H1 (cell line): ENCODE data around the gene POMT2. TPM values are rescaled to one million over a fixed set of nuclear protein-coding genes. Genes with fewer than 3 reads are reported as not detected.

Experiments
- CTCF ChIA-PET: fragments of 300-600 bp; sonication (Branson Sonifier 250); formaldehyde crosslinking; loops from one replicate; lab custom pipeline; 2021; ENCODE audit not compliant: partially characterized antibody; lab: Charles Lee
- POLR2A ChIA-PET: fragments of 300-600 bp; sonication (Branson Sonifier 250); formaldehyde crosslinking; loops from one replicate; lab custom pipeline; 2021; ENCODE audit warnings: inconsistent platforms; ENCODE audit not compliant: partially characterized antibody; lab: Charles Lee
- DNase-seq, 2 experiments: peaks; one replicate each; pipeline versions ENCODE4 v3.0.0 to v3.0.0-alpha.2; 2010 to 2022; ENCODE audit warnings: low spot score in 2 of 2, low read depth in 1 of 2, mixed read lengths in 1 of 2
- FAIRE-seq: peaks from 2 replicates; lab custom pipeline; 2011; peaks lifted over from hg19 to GRCh38; lab: Jason Lieb, UNC
- H2AFZ ChIP-seq: 2 replicates; pipeline ENCODE4 v1.8.1; 2012; ENCODE audit warnings: low read length, inconsistent platforms
- H2AK5ac ChIP-seq: 2 replicates; pipeline ENCODE4 v1.6.1; 2013; ENCODE audit warnings: low read depth, low read length
- H2BK120ac ChIP-seq: replicated peaks from 2 replicates; pipeline ENCODE3; 2013; ENCODE audit warnings: low read depth, low read length, inconsistent platforms
- H2BK12ac ChIP-seq: 2 replicates; pipeline ENCODE4 v1.6.1; 2013; ENCODE audit warnings: low read depth, low read length
- H2BK15ac ChIP-seq: 2 replicates; pipeline ENCODE4 v1.6.1; 2013; ENCODE audit warnings: low read length
- H2BK20ac ChIP-seq: 2 replicates; pipeline ENCODE4 v1.6.1; 2013; ENCODE audit warnings: low read length
- H2BK5ac ChIP-seq: 2 replicates; pipeline ENCODE4 v1.6.1; 2013; ENCODE audit warnings: low read depth, low read length
- H3K14ac ChIP-seq: 2 replicates; pipeline ENCODE4 v1.6.1; 2013; ENCODE audit warnings: inconsistent platforms; ENCODE audit not compliant: insufficient read length
- H3K18ac ChIP-seq: 2 replicates; pipeline ENCODE4 v1.6.1; 2013; ENCODE audit warnings: low read length; ENCODE audit errors: extremely low read depth
- H3K23ac ChIP-seq: 2 replicates; pipeline ENCODE4 v1.6.1; 2013; ENCODE audit warnings: inconsistent platforms; ENCODE audit not compliant: insufficient read length
- H3K23me2 ChIP-seq: 2 replicates; pipeline ENCODE4 v1.6.1; 2013; ENCODE audit warnings: low read depth, low read length
- H3K27ac ChIP-seq: 2 replicates; pipeline ENCODE4 v1.6.1; 2011; ENCODE audit warnings: low read depth, low read length, inconsistent platforms
- H3K27me3 ChIP-seq, 4 experiments: replicated peaks in 1 of 4; 1 replicate in 1 of 4; 2 replicates in 3 of 4; pipeline versions ENCODE4 v1.6.1 to v1.8.1; 2011 to 2013; ENCODE audit warnings: low read length in 3 of 4, mild to moderate bottlenecking in 3 of 4, inconsistent platforms in 2 of 4, mixed read lengths in 2 of 4, moderate library complexity in 1 of 4; ENCODE audit not compliant: control insufficient read depth in 3 of 4, insufficient read depth in 3 of 4; ENCODE audit errors: extremely low read depth in 1 of 4
- H3K36me3 ChIP-seq, 4 experiments: 2 replicates each; pipeline versions ENCODE4 v1.6.1 to v1.8.1; 2011 to 2013; ENCODE audit warnings: mild to moderate bottlenecking in 4 of 4, low read length in 3 of 4, moderate library complexity in 2 of 4, control low read depth in 1 of 4, inconsistent platforms in 1 of 4; ENCODE audit not compliant: insufficient read depth in 4 of 4, control insufficient read depth in 2 of 4
- H3K4ac ChIP-seq: replicated peaks from 2 replicates; pipeline ENCODE3; 2013; ENCODE audit warnings: low read length, low read depth, mixed read lengths, inconsistent platforms; ENCODE audit not compliant: insufficient read length
- H3K4me1 ChIP-seq, 4 experiments: replicated peaks in 1 of 4; 1 replicate in 1 of 4; 2 replicates in 3 of 4; pipeline versions ENCODE4 v1.6.1 to v1.8.1; 2011 to 2013; ENCODE audit warnings: low read length in 3 of 4, inconsistent platforms in 2 of 4, mixed read lengths in 1 of 4; ENCODE audit not compliant: insufficient read depth in 4 of 4, control insufficient read depth in 3 of 4
- H3K4me2 ChIP-seq, 2 experiments: 2 replicates each; pipeline versions ENCODE4 v1.6.1 to v1.8.1; 2011 to 2013; ENCODE audit warnings: low read depth in 2 of 2, low read length in 2 of 2, control low read depth in 1 of 2, inconsistent platforms in 1 of 2, mild to moderate bottlenecking in 1 of 2; ENCODE audit not compliant: insufficient read depth in 1 of 2
- H3K4me3 ChIP-seq, 4 experiments: fragments of 200-600, 300-600 bp in 1 of 4; sonication (generic), shearing (Covaris generic), sonication (Bioruptor Twin) in 1 of 4; 2 replicates each; pipeline versions ENCODE4 v1.5.1 to v1.8.1; 2011 to 2016; ENCODE audit warnings: low read length in 4 of 4, low read depth in 3 of 4, control low read depth in 2 of 4, inconsistent platforms in 2 of 4, mild to moderate bottlenecking in 2 of 4, mixed read lengths in 1 of 4, moderate library complexity in 1 of 4; ENCODE audit not compliant: insufficient read depth in 2 of 4; ENCODE audit errors: extremely low read depth in 1 of 4
- H3K56ac ChIP-seq: replicated peaks from 2 replicates; pipeline ENCODE3; 2013; ENCODE audit warnings: low read depth, mild to moderate bottlenecking, mixed read lengths, low read length, inconsistent platforms; ENCODE audit not compliant: insufficient read length
- H3K79me1 ChIP-seq: 2 replicates; pipeline ENCODE4 v1.6.1; 2013; ENCODE audit warnings: low read depth, low read length, control low read depth
- H3K79me2 ChIP-seq, 2 experiments: 2 replicates each; pipeline versions ENCODE4 v1.6.1 to v1.8.1; 2012 to 2013; ENCODE audit warnings: low read length in 2 of 2, mild to moderate bottlenecking in 2 of 2, inconsistent platforms in 1 of 2; ENCODE audit not compliant: insufficient read depth in 2 of 2, control insufficient read depth in 1 of 2
- H3K9ac ChIP-seq, 4 experiments: replicated peaks in 1 of 4; 1 replicate in 1 of 4; 2 replicates in 3 of 4; pipeline versions ENCODE4 v1.6.1 to v1.8.1; 2011 to 2013; ENCODE audit warnings: low read depth in 3 of 4, low read length in 3 of 4, control low read depth in 2 of 4, mild to moderate bottlenecking in 2 of 4, moderate library complexity in 2 of 4, inconsistent platforms in 1 of 4; ENCODE audit errors: extremely low read depth in 1 of 4
- H3K9me3 ChIP-seq, 2 experiments: 2 replicates each; pipeline versions ENCODE4 v1.6.1 to v1.8.1; 2012 to 2013; ENCODE audit warnings: mild to moderate bottlenecking in 2 of 2, moderate library complexity in 2 of 2, control low read depth in 1 of 2, inconsistent platforms in 1 of 2, low read depth in 1 of 2, low read length in 1 of 2, mixed read lengths in 1 of 2; ENCODE audit not compliant: insufficient read depth in 2 of 2
- H4K20me1 ChIP-seq, 2 experiments: replicated peaks in 1 of 2; 2 replicates each; pipeline versions ENCODE3 to v1.8.1; 2011 to 2013; ENCODE audit warnings: inconsistent platforms in 2 of 2, low read length in 2 of 2, mild to moderate bottlenecking in 1 of 2; ENCODE audit not compliant: insufficient read depth in 2 of 2, control insufficient read depth in 1 of 2
- H4K5ac ChIP-seq: 2 replicates; pipeline ENCODE4 v1.6.1; 2013; ENCODE audit warnings: low read length, low read depth, mixed read lengths, inconsistent platforms; ENCODE audit not compliant: insufficient read length
- H4K8ac ChIP-seq: 2 replicates; pipeline ENCODE4 v1.8.0; 2013; ENCODE audit warnings: mild to moderate bottlenecking, moderate library complexity, low read length, inconsistent platforms; ENCODE audit not compliant: insufficient read depth; ENCODE audit errors: extremely low read depth
- H4K91ac ChIP-seq: replicated peaks from 2 replicates; pipeline ENCODE3; 2013; ENCODE audit warnings: low read length, mixed read lengths, inconsistent platforms; ENCODE audit not compliant: insufficient read length
- CTCF ChIP-seq, 3 experiments: IDR thresholded peaks; 1 replicate in 2 of 3; 2 replicates in 1 of 3; pipeline versions ENCODE4 v1.5.1 to v1.6.1; 2011; ENCODE audit warnings: low read length in 3 of 3, mild to moderate bottlenecking in 3 of 3, inconsistent platforms in 2 of 3, low read depth in 1 of 3, moderate library complexity in 1 of 3; ENCODE audit not compliant: insufficient read depth in 1 of 3; ENCODE audit errors: control extremely low read depth in 1 of 3
- JUN ChIP-seq: IDR thresholded peaks from 2 replicates; pipeline ENCODE4 v1.6.1; 2011; ENCODE audit warnings: low read depth, mild to moderate bottlenecking, improper control_type of control experiment, low read length
- JUND ChIP-seq: IDR thresholded peaks from 2 replicates; pipeline ENCODE4 v1.6.1; 2011; ENCODE audit warnings: mild to moderate bottlenecking, improper control_type of control experiment, low read length
- WGBS, 2 experiments: shearing (Covaris generic) in 1 of 2; methylation state at CpG; one replicate each; pipeline versions ENCODE4 v1.1.6 to v1.1.7; 2013 to 2015; ENCODE audit warnings: low lambda C conversion rate in 2 of 2, mixed read lengths in 2 of 2, inconsistent platforms in 1 of 2, low coverage in 1 of 2, missing lambda C conversion rate in 1 of 2; ENCODE audit not compliant: insufficient replicate concordance in 2 of 2, insufficient coverage in 1 of 2, insufficient read length in 1 of 2; ENCODE audit errors: extremely low coverage in 1 of 2, missing lambda C conversion rate in 1 of 2; 5-methylcytosine and 5-hydroxymethylcytosine counted together
- polyA plus RNA-seq, 7 experiments: library from polyadenylated mRNA; depleted of rRNA in 3 of 7; stranded (reverse) in 5 of 7; unstranded in 2 of 7; fragments of >200 nt in 5 of 7; fragments of 200-250 nt in 2 of 7; gene quantifications; 1 replicate in 5 of 7; 2 replicates in 1 of 7; 4 replicates in 1 of 7; pipeline versions ENCODE4 v1.2.1 to v1.2.3, GENCODE V29; 2011 to 2013; ENCODE audit warnings: missing spikeins in 2 of 7, mixed read lengths in 2 of 7
- total RNA-seq: library from RNA; stranded (reverse); fragmentation: NEBNext Ultra II Directional; extraction: Animal tissue kit (Norgen Biotek cat#: 25700); gene quantifications from 2 replicates; pipeline ENCODE4 v1.2.1, GENCODE V29; 2021

The POMT2 gene
- total and polyA plus RNA-seq, 2 of the 8 experiments (the other 6 are each of a cell fraction or from before 2014, with no cell fraction given) = 20.8 to 44.9 TPM

- Histone ChIP-seq H3K27ac (no peak overlapping the region), H4K91ac (no peak overlapping the region), H3K18ac (no peak overlapping the region), H3K4me1 (peaks cover 0 to 4% (median 0%) of the 10 kb centered on the region in 4 experiments; a peak in 1 of 7 replicates), H4K5ac (no peak overlapping the region), H2BK12ac (no peak overlapping the region), H2BK5ac (no peak overlapping the region), H4K8ac (no peak overlapping the region), H3K4me3 (no peak overlapping the region), H3K79me2 (no peaks in the 10 kb centered on the region), H2BK20ac (no peak overlapping the region), H3K9ac (no peak overlapping the region), H2BK15ac (no peak overlapping the region), H2AFZ (no peak overlapping the region), H3K23ac (no peak overlapping the region), H3K4me2 (no peak overlapping the region), H3K27me3 (no peaks in the 10 kb centered on the region), H3K23me2 (no peaks in the 10 kb centered on the region), H3K14ac (no peak overlapping the region), H3K4ac (no peak overlapping the region), H3K56ac (no peak overlapping the region), H3K9me3 (no peaks in the 10 kb centered on the region), H2AK5ac (no peak overlapping the region), H3K36me3 (no peaks in the 10 kb centered on the region), H3K79me1 (no peaks in the 10 kb centered on the region), H4K20me1 (no peaks in the 10 kb centered on the region), H2BK120ac (no peak overlapping the region)
- DNase-seq = no peak
- no peak for FAIRE-seq
- ChIA-PET CTCF (interaction anchor here (0.6 to 1.3 kb wide), 7 partner anchors 13 to 57 kb away, joined by 3 to 5 read pairs (median 3); no protein-coding TSS in a partner anchor), POLR2A (no interaction called here)
- WGBS, 2 experiments = 86% methylated on average over 5 of the region's 5 CpGs; no CpG with 5 or more reads in 1 of the 2 experiments
- no peak for TF ChIP-seq JUN
- TF ChIP-seq JUND = no peak
- TF ChIP-seq CTCF (IDR thresholded peaks at IDR 0.05; ENCODE audit: control extremely low read depth in 1 of 3, insufficient read depth in 1 of 3, low read depth in 1 of 3, low read length in 3 of 3) = no peak
These were observed 62.1 kb downstream of the POMT2 start for GRCh38 chr14:77258566-77258965.
